ENCODE data around the gene FEN1. TPM values are rescaled to one million over a fixed set of nuclear protein-coding genes. Genes with fewer than 3 reads are reported as not detected.

FEN1 gene
- total RNA-seq, 2 donors from 2014 or later, result 14.4 to 67.9 TPM

GRCh38 chr11:61771985-61772455 is 20.7 kb upstream of the FEN1 start:
- no peaks in the 10 kb centered on the region for H3K4me1 ChIP-seq
- no peaks in the 10 kb centered on the region for H3K36me3 ChIP-seq
- intact Hi-C loops (cut with DNase I), result no loop called here
- DNase-seq, result no peak
- H3K4me3 ChIP-seq, result no peak overlapping the region
- H3K9me3 ChIP-seq, result no peaks in the 10 kb centered on the region
- TF ChIP-seq CTCF (IDR thresholded peaks at IDR 0.05), result no peak
- H3K27me3 ChIP-seq, result no peaks in the 10 kb centered on the region
- H3K27ac ChIP-seq, result no peak overlapping the region
- no peak overlapping the region for H3K9ac ChIP-seq (ENCODE audit: low read depth in 2 of 2, low read length in 2 of 2)

- Histone ChIP-seq H3K27me3 (no peaks in the 10 kb centered on the region), H3K9ac (ENCODE audit: low read depth in 2 of 2, low read length in 2 of 2) (no peak overlapping the region), H3K9me3 (no peaks in the 10 kb centered on the region), H3K4me3 (no peak overlapping the region), H3K36me3 (no peaks in the 10 kb centered on the region), H3K27ac (no peak overlapping the region), H3K4me1 (no peaks in the 10 kb centered on the region)
- intact Hi-C loops (cut with DNase I), result no loop called here
- DNase-seq, result no peak
- no peak for TF ChIP-seq CTCF (IDR thresholded peaks at IDR 0.05)
Observed at GRCh38 chr11:61773356-61773755, 19.4 kb upstream of the FEN1 start.

- no peak overlapping the region for H3K27ac ChIP-seq
- no peak overlapping the region for H3K4me3 ChIP-seq
- intact Hi-C loops (cut with DNase I), result no loop called here
- no peak for DNase-seq
- H3K4me1 ChIP-seq, result no peaks in the 10 kb centered on the region
- TF ChIP-seq CTCF (IDR thresholded peaks at IDR 0.05), result no peak
- H3K27me3 ChIP-seq, result no peaks in the 10 kb centered on the region
- H3K36me3 ChIP-seq, result no peaks in the 10 kb centered on the region
- no peaks in the 10 kb centered on the region for H3K9me3 ChIP-seq
- H3K9ac ChIP-seq (ENCODE audit: low read depth in 2 of 2, low read length in 2 of 2), result no peak overlapping the region
Observed at GRCh38 chr11:61773809-61774208, 18.9 kb upstream of the FEN1 start.

- H3K4me1 ChIP-seq, result no peaks in the 10 kb centered on the region
Observed at GRCh38 chr11:61774411-61774810, 18.3 kb upstream of the FEN1 start.

GRCh38 chr11:61775106-61775505 is 17.6 kb upstream of the FEN1 start:
- Histone ChIP-seq H3K27ac (no peak overlapping the region), H3K36me3 (no peaks in the 10 kb centered on the region), H3K4me1 (no peaks in the 10 kb centered on the region), H3K9ac (ENCODE audit: low read depth in 2 of 2, low read length in 2 of 2) (no peak overlapping the region), H3K9me3 (no peaks in the 10 kb centered on the region), H3K4me3 (no peak overlapping the region), H3K27me3 (no peaks in the 10 kb centered on the region)
- DNase-seq, result no peak
- TF ChIP-seq CTCF (IDR thresholded peaks at IDR 0.05), result no peak
- intact Hi-C loops (cut with DNase I), result no loop called here

More at GRCh38 chr11:61774411-61774810, 18.3 kb upstream of the FEN1 start:
- Histone ChIP-seq H3K36me3 (no peaks in the 10 kb centered on the region), H3K4me3 (no peak overlapping the region), H3K27ac (no peak overlapping the region), H3K9me3 (no peaks in the 10 kb centered on the region), H3K27me3 (no peaks in the 10 kb centered on the region), H3K9ac (ENCODE audit: low read depth in 2 of 2, low read length in 2 of 2) (no peak overlapping the region)
- no peak for TF ChIP-seq CTCF (IDR thresholded peaks at IDR 0.05)
- DNase-seq, result no peak
- intact Hi-C loops (cut with DNase I), result no loop called here

Data from colonic mucosa (tissue), 4 donors.